Suprapubic skin (tissue), 3 donors: ENCODE data around the gene IL17RD.

Source experiments
- EP300 ChIP-seq: sonication (generic); formaldehyde crosslinking; IDR thresholded peaks from one replicate; pipeline ENCODE4 v1.6.1; 2017; ENCODE audit warnings: antibody characterized with exemption
- POLR2A ChIP-seq, 2 donors: fragments of 450-650 bp; IDR thresholded peaks; one replicate each; pipeline ENCODE4 v1.6.1; 2017; ENCODE audit warnings: antibody characterized with exemption in 2 of 2, mild to moderate bottlenecking in 2 of 2, moderate library complexity in 2 of 2
- TF ChIP-seq, protein P1 (sequence below), 2 donors: fragments of 200-600 bp in 1 of 2; fragments of 450-650 bp in 1 of 2; sonication (generic) in 1 of 2; IDR thresholded peaks; one replicate each; pipeline ENCODE4 v1.5.1; 2016 to 2019; ENCODE audit warnings: antibody characterized with exemption in 2 of 2, mild to moderate bottlenecking in 1 of 2, moderate library complexity in 1 of 2

DNA sequence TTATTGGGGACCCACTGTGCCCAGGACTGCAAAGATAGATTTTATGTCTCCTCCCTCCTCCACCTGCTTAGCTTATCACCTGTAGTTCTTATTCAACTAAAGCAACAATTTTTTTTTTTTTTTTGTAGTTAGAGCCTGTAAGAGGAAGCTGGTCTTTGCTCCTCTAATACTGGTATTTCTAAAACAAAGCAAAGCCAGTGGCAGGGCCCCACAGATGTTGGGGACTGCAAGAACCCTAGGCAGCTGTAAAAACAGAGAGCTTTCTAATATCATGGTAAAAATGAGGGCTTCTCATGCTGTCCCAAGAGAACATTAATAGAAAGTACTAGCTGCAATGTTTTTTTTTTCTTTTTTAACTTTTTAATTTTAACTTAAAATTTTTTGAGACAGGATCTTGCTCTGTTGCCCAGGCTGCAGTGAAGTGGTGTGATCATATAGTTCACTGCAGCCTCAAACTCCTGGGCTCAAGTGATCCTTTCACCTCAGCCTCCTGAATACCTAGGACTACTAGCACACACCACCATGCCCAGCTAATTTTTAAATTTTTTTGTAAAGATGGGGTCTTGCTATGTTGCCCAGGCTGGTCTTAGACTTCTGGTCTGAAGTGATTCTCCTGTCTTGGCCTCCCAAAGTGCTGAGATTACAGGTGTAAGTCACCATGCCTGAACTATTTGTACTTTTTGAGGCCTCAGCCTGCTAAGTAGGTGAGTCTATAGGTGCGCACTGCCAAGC is 77.6 kb downstream of the IL17RD start:
- TF ChIP-seq EP300 = no peak
- TF ChIP-seq, protein P1, sequence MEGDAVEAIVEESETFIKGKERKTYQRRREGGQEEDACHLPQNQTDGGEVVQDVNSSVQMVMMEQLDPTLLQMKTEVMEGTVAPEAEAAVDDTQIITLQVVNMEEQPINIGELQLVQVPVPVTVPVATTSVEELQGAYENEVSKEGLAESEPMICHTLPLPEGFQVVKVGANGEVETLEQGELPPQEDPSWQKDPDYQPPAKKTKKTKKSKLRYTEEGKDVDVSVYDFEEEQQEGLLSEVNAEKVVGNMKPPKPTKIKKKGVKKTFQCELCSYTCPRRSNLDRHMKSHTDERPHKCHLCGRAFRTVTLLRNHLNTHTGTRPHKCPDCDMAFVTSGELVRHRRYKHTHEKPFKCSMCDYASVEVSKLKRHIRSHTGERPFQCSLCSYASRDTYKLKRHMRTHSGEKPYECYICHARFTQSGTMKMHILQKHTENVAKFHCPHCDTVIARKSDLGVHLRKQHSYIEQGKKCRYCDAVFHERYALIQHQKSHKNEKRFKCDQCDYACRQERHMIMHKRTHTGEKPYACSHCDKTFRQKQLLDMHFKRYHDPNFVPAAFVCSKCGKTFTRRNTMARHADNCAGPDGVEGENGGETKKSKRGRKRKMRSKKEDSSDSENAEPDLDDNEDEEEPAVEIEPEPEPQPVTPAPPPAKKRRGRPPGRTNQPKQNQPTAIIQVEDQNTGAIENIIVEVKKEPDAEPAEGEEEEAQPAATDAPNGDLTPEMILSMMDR (IDR thresholded peaks at IDR 0.05) = no peak
- TF ChIP-seq POLR2A (IDR thresholded peaks at IDR 0.05) = no peak
